ENCODE results near the gene SYNC. TPM values are rescaled to one million over a fixed set of nuclear protein-coding genes. Genes with fewer than 3 reads are reported as not detected.

SYNC gene
- total and polyA plus RNA-seq, 2 experiments from 2014 or later = 60.5 to 103 TPM

- in situ Hi-C loops (cut with MboI) = no loop called here
- Histone ChIP-seq H3K79me2 (ENCODE audit: insufficient read depth) (no peaks in the 10 kb centered on the region), H3K9me2 (ENCODE audit: insufficient read depth) (no peaks in the 10 kb centered on the region), H3K4me2 (ENCODE audit: unreplicated experiment) (no peak overlapping the region), H3K4me1 (ENCODE audit: insufficient read depth) (peaks cover 8% of the 10 kb centered on the region), H4K20me1 (ENCODE audit: insufficient read depth) (no peaks in the 10 kb centered on the region), H2AFZ (no peak overlapping the region), H3K9me3 (ENCODE audit: low read depth) (no peaks in the 10 kb centered on the region), H3F3A (ENCODE audit: insufficient read depth) (peaks cover 15% of the 10 kb centered on the region), H3K4me3 (no peak overlapping the region), H3K27ac (no peak overlapping the region), H3K36me3 (ENCODE audit: low read depth) (no peaks in the 10 kb centered on the region), H3K9ac (no peak overlapping the region), H3K27me3 (replicated peaks; ENCODE audit: insufficient read depth) (no peaks in the 10 kb centered on the region)
- DNase-seq = no peak
- TF ChIP-seq EZH2phosphoT487 (IDR thresholded peaks at IDR 0.05; ENCODE audit: insufficient read depth, low read depth) (no peak), EZH2 (IDR thresholded peaks at IDR 0.05; ENCODE audit: insufficient read depth, poor library complexity, severe bottlenecking) (no peak)
- 69 to 75% methylated on average over 5 of the region's 5 CpGs for WGBS, 2 experiments (ENCODE audit: low coverage in 1 of 2, low lambda C conversion rate in 2 of 2, missing lambda C conversion rate in 2 of 2)
Measured at GRCh38 chr1:32709476-32709875, 6.9 kb upstream of the SYNC start.

- no peaks in the 10 kb centered on the region for H3K9me3 ChIP-seq (ENCODE audit: low read depth)
- H3F3A ChIP-seq (ENCODE audit: insufficient read depth) = peaks cover 19% of the 10 kb centered on the region
- no peak for DNase-seq
- no peak overlapping the region for H3K4me2 ChIP-seq (ENCODE audit: unreplicated experiment)
- H3K9ac ChIP-seq = no peak overlapping the region
- H3K4me1 ChIP-seq (ENCODE audit: insufficient read depth) = peaks cover 12% of the 10 kb centered on the region
- no peak overlapping the region for H3K4me3 ChIP-seq
- no peak overlapping the region for H2AFZ ChIP-seq
- no peaks in the 10 kb centered on the region for H3K9me2 ChIP-seq (ENCODE audit: insufficient read depth)
- no peak for TF ChIP-seq EZH2 (IDR thresholded peaks at IDR 0.05; ENCODE audit: insufficient read depth, poor library complexity, severe bottlenecking)
- TF ChIP-seq EZH2phosphoT487 (IDR thresholded peaks at IDR 0.05; ENCODE audit: insufficient read depth, low read depth) = no peak
- H3K27ac ChIP-seq = no peak overlapping the region
- no peaks in the 10 kb centered on the region for H3K79me2 ChIP-seq (ENCODE audit: insufficient read depth)
- no peaks in the 10 kb centered on the region for H3K36me3 ChIP-seq (ENCODE audit: low read depth)
- no peaks in the 10 kb centered on the region for H4K20me1 ChIP-seq (ENCODE audit: insufficient read depth)
- in situ Hi-C loops (cut with MboI) = no loop called here
- H3K27me3 ChIP-seq (replicated peaks; ENCODE audit: insufficient read depth) = no peaks in the 10 kb centered on the region
- WGBS, 2 experiments (ENCODE audit: low coverage in 1 of 2, low lambda C conversion rate in 2 of 2, missing lambda C conversion rate in 2 of 2) = 86 to 96% methylated on average over 2 of the region's 2 CpGs
Measured at GRCh38 chr1:32709075-32709474, 6.5 kb upstream of the SYNC start.

GRCh38 chr1:32706491-32706890 lies 3.9 kb upstream of the SYNC start:
- WGBS, 2 experiments (ENCODE audit: low coverage in 1 of 2, low lambda C conversion rate in 2 of 2, missing lambda C conversion rate in 2 of 2) = 67% methylated on average over 1 of the region's 1 CpG
- Histone ChIP-seq H3K36me3 (ENCODE audit: low read depth) (no peaks in the 10 kb centered on the region), H3K4me1 (ENCODE audit: insufficient read depth) (peaks cover 22% of the 10 kb centered on the region), H3K4me3 (no peak overlapping the region), H3K79me2 (ENCODE audit: insufficient read depth) (peaks cover 9% of the 10 kb centered on the region), H2AFZ (no peak overlapping the region), H3K9me2 (ENCODE audit: insufficient read depth) (no peaks in the 10 kb centered on the region), H3F3A (ENCODE audit: insufficient read depth) (peaks cover 20% of the 10 kb centered on the region), H3K9ac (no peak overlapping the region), H4K20me1 (ENCODE audit: insufficient read depth) (no peaks in the 10 kb centered on the region), H3K27me3 (replicated peaks; ENCODE audit: insufficient read depth) (no peaks in the 10 kb centered on the region), H3K9me3 (ENCODE audit: low read depth) (no peaks in the 10 kb centered on the region), H3K27ac (no peak overlapping the region), H3K4me2 (ENCODE audit: unreplicated experiment) (no peak overlapping the region)
- in situ Hi-C loops (cut with MboI) = no loop called here
- DNase-seq = peak; percentile 30
- TF ChIP-seq EZH2phosphoT487 (IDR thresholded peaks at IDR 0.05; ENCODE audit: insufficient read depth, low read depth) (no peak), EZH2 (IDR thresholded peaks at IDR 0.05; ENCODE audit: insufficient read depth, poor library complexity, severe bottlenecking) (no peak)

- Histone ChIP-seq H3K4me1 (ENCODE audit: insufficient read depth) (peaks cover 30% of the 10 kb centered on the region), H3F3A (ENCODE audit: insufficient read depth) (peaks cover 20% of the 10 kb centered on the region), H3K9ac (no peak overlapping the region), H3K9me3 (ENCODE audit: low read depth) (no peaks in the 10 kb centered on the region), H4K20me1 (ENCODE audit: insufficient read depth) (no peaks in the 10 kb centered on the region), H3K4me2 (ENCODE audit: unreplicated experiment) (no peak overlapping the region), H2AFZ (no peak overlapping the region), H3K27ac (peak overlapping the region; percentile 98; the same call in 1 of the 2 replicates), H3K79me2 (ENCODE audit: insufficient read depth) (peaks cover 18% of the 10 kb centered on the region), H3K4me3 (no peak overlapping the region), H3K36me3 (ENCODE audit: low read depth) (no peaks in the 10 kb centered on the region), H3K9me2 (ENCODE audit: insufficient read depth) (no peaks in the 10 kb centered on the region), H3K27me3 (replicated peaks; ENCODE audit: insufficient read depth) (no peaks in the 10 kb centered on the region)
- in situ Hi-C loops (cut with MboI) = no loop called here
- DNase-seq = no peak
- TF ChIP-seq EZH2 (IDR thresholded peaks at IDR 0.05; ENCODE audit: insufficient read depth, poor library complexity, severe bottlenecking) (no peak), EZH2phosphoT487 (IDR thresholded peaks at IDR 0.05; ENCODE audit: insufficient read depth, low read depth) (no peak)
- 94 to 97% methylated on average over 7 of the region's 7 CpGs for WGBS, 2 experiments (ENCODE audit: low coverage in 1 of 2, low lambda C conversion rate in 2 of 2, missing lambda C conversion rate in 2 of 2)
Measured at GRCh38 chr1:32705516-32705915, 2.9 kb upstream of the SYNC start.
